Fibroblast of lung (primary cell): ENCODE measurements around the gene WDR7. TPM values are rescaled to one million over a fixed set of nuclear protein-coding genes. Genes with fewer than 3 reads are reported as not detected.

Experiments used
- DNase-seq, 2 donors: peaks; one replicate each; pipeline versions ENCODE4 v3.0.0 to v3.0.0-alpha.2; 2010; ENCODE audit warnings: low read depth in 2 of 2
- H2AFZ ChIP-seq: 2 replicates; pipeline ENCODE4 v1.5.1; 2012; ENCODE audit warnings: low read length, control low read depth, inconsistent platforms
- H3K27ac ChIP-seq: 2 replicates; pipeline ENCODE4 v1.5.1; 2011; ENCODE audit warnings: low read length, control low read depth; ENCODE audit not compliant: insufficient read depth
- H3K27me3 ChIP-seq: 2 replicates; pipeline ENCODE4 v1.5.1; 2011; ENCODE audit warnings: mild to moderate bottlenecking, low read length; ENCODE audit not compliant: control insufficient read depth, insufficient read depth
- H3K36me3 ChIP-seq: 2 replicates; pipeline ENCODE4 v1.5.1; 2011; ENCODE audit warnings: low read length; ENCODE audit not compliant: control insufficient read depth, insufficient read depth
- H3K4me1 ChIP-seq: 2 replicates; pipeline ENCODE4 v1.5.1; 2011; ENCODE audit warnings: low read length; ENCODE audit not compliant: control insufficient read depth, insufficient read depth; ENCODE audit errors: extremely low read depth
- H3K4me2 ChIP-seq: 2 replicates; pipeline ENCODE4 v1.5.1; 2011; ENCODE audit warnings: low read length, control low read depth; ENCODE audit not compliant: insufficient read depth; ENCODE audit errors: extremely low read depth
- H3K4me3 ChIP-seq, 4 experiments: fragments of 200-600 bp in 1 of 4; sonication (generic) in 1 of 4; replicated peaks in 1 of 4; 2 replicates each; pipeline ENCODE4 v1.5.1; 2011 to 2016; ENCODE audit warnings: low read length in 4 of 4, low read depth in 3 of 4, mild to moderate bottlenecking in 3 of 4, control low read depth in 2 of 4, inconsistent platforms in 1 of 4, mixed read lengths in 1 of 4; ENCODE audit not compliant: insufficient read depth in 1 of 4; ENCODE audit errors: control extremely low read depth in 1 of 4
- H3K79me2 ChIP-seq: 2 replicates; pipeline ENCODE4 v1.5.1; 2012; ENCODE audit warnings: mild to moderate bottlenecking, low read length, inconsistent platforms; ENCODE audit not compliant: control insufficient read depth, insufficient read depth
- H3K9ac ChIP-seq: 2 replicates; pipeline ENCODE4 v1.5.1; 2011; ENCODE audit warnings: mild to moderate bottlenecking, low read length, control low read depth; ENCODE audit not compliant: insufficient read depth
- H3K9me3 ChIP-seq: 2 replicates; pipeline ENCODE4 v1.5.1; 2012; ENCODE audit warnings: low read depth, low read length; ENCODE audit not compliant: control insufficient read depth, insufficient read depth
- H4K20me1 ChIP-seq: 2 replicates; pipeline ENCODE4 v1.5.1; 2011; ENCODE audit warnings: low read length; ENCODE audit not compliant: control insufficient read depth, insufficient read depth; ENCODE audit errors: extremely low read depth
- CTCF ChIP-seq, 2 donors: IDR thresholded peaks in 1 of 2; conservative IDR thresholded peaks in 1 of 2; 1 replicate in 1 of 2; 2 replicates in 1 of 2; pipeline ENCODE4 v1.5.1; 2011 to 2012; ENCODE audit warnings: low read length in 2 of 2, control low read depth in 1 of 2, inconsistent platforms in 1 of 2, low read depth in 1 of 2, mild to moderate bottlenecking in 1 of 2
- EZH2 ChIP-seq: IDR thresholded peaks from 2 replicates; pipeline ENCODE4 v1.5.1; 2012; ENCODE audit warnings: low read length, control low read depth, mild to moderate bottlenecking; ENCODE audit errors: missing control alignments
- polyA plus RNA-seq, 2 donors: library from polyadenylated mRNA; depleted of rRNA in 1 of 2; stranded (reverse) in 1 of 2; unstranded in 1 of 2; fragments of >200 nt; gene quantifications; 2 replicates each; pipeline ENCODE4 v1.2.1, GENCODE V29; 2011 to 2012; ENCODE audit warnings: missing spikeins in 1 of 2
- total RNA-seq: library from RNA; depleted of rRNA; stranded (reverse); fragments of >200 nt; gene quantifications from 2 replicates; pipeline ENCODE4 v1.2.1, GENCODE V29; 2014

Gene WDR7
- total and polyA plus RNA-seq, 2 donors (not counting 1 experiment from before 2014, with no cell fraction given): 7.2 to 27.2 TPM

DNA sequence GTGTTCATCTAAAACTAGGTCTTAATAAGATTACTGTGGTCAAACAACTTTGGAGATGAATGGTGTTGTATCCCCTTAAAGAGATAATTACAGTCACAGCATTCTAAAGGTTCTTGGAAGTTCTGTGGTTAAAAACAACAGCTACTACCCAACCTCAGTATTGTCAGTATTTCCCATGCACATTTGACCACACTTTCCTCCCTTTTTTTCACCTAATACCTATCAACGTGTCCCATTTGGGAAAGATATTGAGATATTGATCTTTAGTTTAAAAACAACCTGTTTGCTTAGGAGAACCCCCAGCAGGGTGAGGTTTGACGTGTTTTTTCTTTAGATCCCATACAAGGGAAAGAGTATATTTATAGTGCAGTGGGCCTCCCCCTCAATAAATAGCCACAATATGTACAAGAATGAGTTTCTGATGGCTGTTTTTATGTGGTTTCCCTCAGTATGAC lies 65.6 kb downstream of the WDR7 start:
- Histone ChIP-seq H2AFZ (no peak overlapping the region), H3K9me3 (no peaks in the 10 kb centered on the region), H3K4me3 (no peak overlapping the region), H3K27ac (no peak overlapping the region), H3K36me3 (no peaks in the 10 kb centered on the region), H3K4me2 (no peak overlapping the region), H3K79me2 (no peaks in the 10 kb centered on the region), H3K27me3 (no peaks in the 10 kb centered on the region), H4K20me1 (no peaks in the 10 kb centered on the region), H3K4me1 (peaks cover 2% of the 10 kb centered on the region), H3K9ac (no peak overlapping the region)
- peak in 1 of 2 donors; percentile 41 for DNase-seq
- no peak for TF ChIP-seq EZH2
- no peak for TF ChIP-seq CTCF (conservative IDR thresholded peaks at IDR 0.05 in 1 of 2, IDR thresholded peaks at IDR 0.05 in 1 of 2; ENCODE audit: low read depth in 1 of 2, low read length in 2 of 2)

GRCh38 chr18:56721031-56721430 lies 69.9 kb downstream of the WDR7 start:
- Histone ChIP-seq H3K9ac (no peak overlapping the region), H4K20me1 (no peaks in the 10 kb centered on the region), H3K4me3 (no peak overlapping the region), H2AFZ (no peak overlapping the region), H3K27ac (no peak overlapping the region), H3K27me3 (no peaks in the 10 kb centered on the region), H3K36me3 (no peaks in the 10 kb centered on the region), H3K4me1 (no peaks in the 10 kb centered on the region), H3K4me2 (no peak overlapping the region), H3K79me2 (no peaks in the 10 kb centered on the region), H3K9me3 (no peaks in the 10 kb centered on the region)
- DNase-seq: no peak
- no peak for TF ChIP-seq CTCF (conservative IDR thresholded peaks at IDR 0.05 in 1 of 2, IDR thresholded peaks at IDR 0.05 in 1 of 2; ENCODE audit: low read depth in 1 of 2, low read length in 2 of 2)
- no peak for TF ChIP-seq EZH2

- H3K4me1 ChIP-seq: no peaks in the 10 kb centered on the region
- TF ChIP-seq CTCF (conservative IDR thresholded peaks at IDR 0.05 in 1 of 2, IDR thresholded peaks at IDR 0.05 in 1 of 2; ENCODE audit: low read depth in 1 of 2, low read length in 2 of 2) (no peak), EZH2 (no peak)
- no peak overlapping the region for H3K4me3 ChIP-seq
- H3K9ac ChIP-seq: no peak overlapping the region
- no peak overlapping the region for H2AFZ ChIP-seq
- H3K27ac ChIP-seq: no peak overlapping the region
- DNase-seq: peak in 1 of 2 donors; percentile 20
- no peak overlapping the region for H3K4me2 ChIP-seq
- H3K79me2 ChIP-seq: no peaks in the 10 kb centered on the region
- no peaks in the 10 kb centered on the region for H3K36me3 ChIP-seq
- no peaks in the 10 kb centered on the region for H4K20me1 ChIP-seq
- no peaks in the 10 kb centered on the region for H3K9me3 ChIP-seq
- no peaks in the 10 kb centered on the region for H3K27me3 ChIP-seq
Measured at GRCh38 chr18:56721491-56721890, 70.3 kb downstream of the WDR7 start.
